Esophagus muscularis mucosa (tissue), 4 donors: Measurements from ENCODE around the gene CCDC80. TPM values are rescaled to one million over a fixed set of nuclear protein-coding genes. Genes with fewer than 3 reads are reported as not detected.

Source experiments
- DNase-seq: peaks from one replicate; pipeline ENCODE4 v3.0.0-alpha.2; 2017; ENCODE audit errors: extremely low spot score
- H3K27ac ChIP-seq, 4 donors: fragments of 200-600 bp; sonication (generic); replicated peaks in 1 of 4; 1 replicate in 3 of 4; 2 replicates in 1 of 4; pipeline ENCODE4 v1.5.1; 2016 to 2019; ENCODE audit warnings: mild to moderate bottlenecking in 1 of 4
- H3K27me3 ChIP-seq, 4 donors: fragments of 200-600 bp; sonication (generic); one replicate each; pipeline versions ENCODE4 v1.5.1 to v1.6.0; 2016 to 2019
- H3K36me3 ChIP-seq, 4 donors: fragments of 200-600 bp; sonication (generic); one replicate each; pipeline ENCODE4 v1.5.1; 2016 to 2019
- H3K4me1 ChIP-seq, 4 donors: fragments of 200-600 bp; sonication (generic); one replicate each; pipeline ENCODE4 v1.5.1; 2016 to 2019
- H3K4me3 ChIP-seq, 4 donors: fragments of 200-600 bp; sonication (generic); 1 replicate in 2 of 4; 2 replicates in 2 of 4; pipeline ENCODE4 v1.5.1; 2016 to 2019; ENCODE audit warnings: mild to moderate bottlenecking in 4 of 4, moderate library complexity in 1 of 4
- H3K9me3 ChIP-seq, 4 donors: fragments of 200-600 bp; sonication (generic); 1 replicate in 3 of 4; 2 replicates in 1 of 4; pipeline ENCODE4 v1.5.1; 2016 to 2019
- CTCF ChIP-seq, 3 experiments: fragments of 200-600 bp in 2 of 3; fragments of 450-650 bp in 1 of 3; sonication (generic) in 2 of 3; IDR thresholded peaks; one replicate each; pipeline ENCODE4 v1.5.1; 2017 to 2019; ENCODE audit warnings: antibody characterized with exemption in 3 of 3, mild to moderate bottlenecking in 2 of 3, moderate library complexity in 1 of 3
- EP300 ChIP-seq: sonication (generic); formaldehyde crosslinking; IDR thresholded peaks from one replicate; pipeline ENCODE4 v1.6.1; 2017; ENCODE audit warnings: antibody characterized with exemption
- POLR2A ChIP-seq: fragments of 450-650 bp; IDR thresholded peaks from one replicate; pipeline ENCODE4 v1.6.1; 2017; ENCODE audit warnings: antibody characterized with exemption, moderate library complexity, mild to moderate bottlenecking, low read depth
- POLR2AphosphoS5 ChIP-seq, 2 donors: sonication (generic); formaldehyde crosslinking; IDR thresholded peaks; one replicate each; pipeline ENCODE4 v1.6.1; 2017; ENCODE audit warnings: antibody characterized with exemption in 2 of 2
- WGBS: methylation state at CpG from one replicate; pipeline ENCODE4 v1.1.5; 2018; 5-methylcytosine and 5-hydroxymethylcytosine counted together
- intact Hi-C: fragments of 100-400 bp; cut with DNase I; formaldehyde crosslinking; loops from one replicate; pipeline ENCODE4 v1.15.1; 2023
- total RNA-seq, 4 donors: library from RNA; depleted of rRNA; stranded (reverse); fragments of >200 nt; gene quantifications; one replicate each; pipeline versions ENCODE4 v1.1.0 to v1.2.1, GENCODE V29; 2016

CCDC80 gene
- total RNA-seq, 4 donors from 2014 or later: 34.7 to 213 (median 127) TPM

GRCh38 chr3:112675943-112676535 lies 35.1 kb upstream of the CCDC80 start:
- Histone ChIP-seq H3K27me3 (no peaks in the 10 kb centered on the region), H3K4me1 (peaks cover 0 to 23% (median 16%) of the 10 kb centered on the region in 4 donors), H3K4me3 (no peak overlapping the region), H3K36me3 (no peaks in the 10 kb centered on the region), H3K9me3 (no peaks in the 10 kb centered on the region), H3K27ac (no peak overlapping the region)
- DNase-seq: no peak
- intact Hi-C loops: no loop called here
- TF ChIP-seq EP300 (no peak), POLR2A (no peak), CTCF (IDR thresholded peaks at IDR 0.05) (no peak), POLR2AphosphoS5 (IDR thresholded peaks at IDR 0.05) (no peak)
- WGBS: 86% methylated on average over 4 of the region's 4 CpGs

GRCh38 chr3:112675349-112675748 lies 34.4 kb upstream of the CCDC80 start:
- H3K27ac ChIP-seq: no peak overlapping the region
- H3K36me3 ChIP-seq: no peaks in the 10 kb centered on the region
- 74% methylated on average over 6 of the region's 6 CpGs for WGBS
- no peak for TF ChIP-seq EP300
- TF ChIP-seq CTCF (IDR thresholded peaks at IDR 0.05): no peak
- no peak for TF ChIP-seq POLR2AphosphoS5 (IDR thresholded peaks at IDR 0.05)
- no peak for TF ChIP-seq POLR2A
- DNase-seq: no peak
- H3K27me3 ChIP-seq: no peaks in the 10 kb centered on the region
- H3K9me3 ChIP-seq: no peaks in the 10 kb centered on the region
- intact Hi-C loops: no loop called here
- H3K4me3 ChIP-seq: no peak overlapping the region
- H3K4me1 ChIP-seq: peaks cover 0 to 23% (median 16%) of the 10 kb centered on the region in 4 donors

GRCh38 chr3:112672716-112673541 lies 32.0 kb upstream of the CCDC80 start:
- intact Hi-C loops: no loop called here
- Histone ChIP-seq H3K27me3 (no peaks in the 10 kb centered on the region), H3K36me3 (no peaks in the 10 kb centered on the region), H3K4me3 (no peak overlapping the region), H3K4me1 (peaks cover 0 to 23% (median 16%) of the 10 kb centered on the region in 4 donors), H3K27ac (peak overlapping the region in 2 of 4 donors; percentile 31 to 56), H3K9me3 (no peaks in the 10 kb centered on the region)
- DNase-seq: no peak
- 73% methylated on average over 5 of the region's 5 CpGs for WGBS
- TF ChIP-seq POLR2AphosphoS5 (IDR thresholded peaks at IDR 0.05): no peak
- TF ChIP-seq EP300: no peak
- no peak for TF ChIP-seq POLR2A
- no peak for TF ChIP-seq CTCF (IDR thresholded peaks at IDR 0.05)

GRCh38 chr3:112671930-112672715 lies 31.2 kb upstream of the CCDC80 start:
- no peaks in the 10 kb centered on the region for H3K36me3 ChIP-seq
- TF ChIP-seq POLR2AphosphoS5 (IDR thresholded peaks at IDR 0.05): peak; percentile 9 to 69
- no peak for TF ChIP-seq CTCF (IDR thresholded peaks at IDR 0.05)
- TF ChIP-seq POLR2A: no peak
- intact Hi-C loops: no loop called here
- no peaks in the 10 kb centered on the region for H3K9me3 ChIP-seq
- H3K27ac ChIP-seq: peak overlapping the region; percentile 22 to 56 (median 44)
- H3K4me3 ChIP-seq: no peak overlapping the region
- no peak for DNase-seq
- H3K27me3 ChIP-seq: no peaks in the 10 kb centered on the region
- 48% methylated on average over 4 of the region's 4 CpGs for WGBS
- peaks cover 0 to 22% (median 16%) of the 10 kb centered on the region in 4 donors for H3K4me1 ChIP-seq
